Ishikawa (cell line): Measurements from ENCODE around the gene TCFL5.

Experiments used
- EP300 ChIP-seq: IDR thresholded peaks from 2 replicates; pipeline ENCODE4 v1.6.1; 2012; ENCODE audit warnings: borderline replicate concordance
- FOXM1 ChIP-seq: IDR thresholded peaks from 2 replicates; pipeline ENCODE4 v1.6.1; 2012; ENCODE audit warnings: low read depth, borderline replicate concordance
- MAX ChIP-seq: IDR thresholded peaks from 2 replicates; pipeline ENCODE4 v1.6.1; 2012
- RAD21 ChIP-seq: IDR thresholded peaks from 2 replicates; pipeline ENCODE4 v1.6.1; 2012; ENCODE audit warnings: low read depth
- TAF1 ChIP-seq: IDR thresholded peaks from 2 replicates; pipeline ENCODE4 v1.6.1; 2012; ENCODE audit warnings: low read depth, mild to moderate bottlenecking
- TEAD4 ChIP-seq: IDR thresholded peaks from 2 replicates; pipeline ENCODE4 v1.6.1; 2012

DNA sequence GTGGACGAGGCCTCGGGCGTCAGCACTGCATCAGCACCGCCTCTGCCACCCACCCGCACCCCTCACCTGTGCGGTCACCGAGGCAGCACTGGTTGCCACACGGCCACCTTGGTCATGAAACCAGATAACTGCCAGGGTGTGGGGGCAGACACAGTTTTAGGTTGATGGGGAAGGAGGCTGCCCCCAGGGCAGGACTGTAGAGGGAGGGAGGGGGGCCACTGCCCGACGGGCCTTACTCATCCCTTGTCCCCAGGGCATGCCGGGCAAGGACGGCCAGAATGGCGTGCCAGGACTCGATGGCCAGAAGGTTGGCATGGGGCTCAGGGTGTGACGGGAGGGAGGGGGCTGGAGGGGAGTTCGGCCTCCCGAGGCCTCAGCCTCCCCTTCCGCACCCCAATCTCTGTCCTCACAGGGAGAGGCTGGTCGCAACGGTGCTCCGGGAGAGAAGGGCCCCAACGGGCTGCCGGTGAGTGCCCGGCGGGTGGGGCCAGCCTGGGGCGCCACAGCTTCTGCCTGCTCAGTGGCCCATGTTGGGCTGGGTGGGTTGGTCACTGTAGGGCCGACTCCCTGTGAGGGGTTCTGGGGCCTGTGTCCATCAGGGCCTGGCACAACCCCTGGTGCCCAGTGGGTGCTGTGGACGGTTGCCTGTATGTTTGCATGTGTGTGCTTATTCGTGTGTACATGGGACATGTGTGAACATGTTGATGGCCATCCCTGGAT, 33.0 kb downstream of the TCFL5 start:
- TF ChIP-seq RAD21 (no peak), TEAD4 (no peak), MAX (no peak), TAF1 (no peak), EP300 (no peak), FOXM1 (no peak)
